ENCODE measurements around the gene ORM1.

GRCh38 chr9:114375386-114376175 is 52.7 kb downstream of the ORM1 start:
- TF ChIP-seq CTCF (conservative IDR thresholded peaks at IDR 0.05 in 1 of 2, IDR thresholded peaks at IDR 0.05 in 1 of 2; ENCODE audit: low read depth in 1 of 2, low read length in 2 of 2): no peak
- TF ChIP-seq EZH2 (IDR thresholded peaks at IDR 0.05; ENCODE audit: low read length, missing control alignments): no peak
